Calu3 (cell line): Measurements from ENCODE around the gene SMG7. TPM values are rescaled to one million over a fixed set of nuclear protein-coding genes. Genes with fewer than 3 reads are reported as not detected.

Experiments
- BruUV-seq: library from RNA; stranded (reverse); fragments of 400-500 nt; replicated peaks from 2 replicates; lab custom pipeline; 2021; lab: Mats Ljungman, UMichigan
- CTCF ChIA-PET: fragments of 300-600 bp; sonication (Branson Sonifier 250); formaldehyde crosslinking; loops from one replicate; lab custom pipeline; 2022; ENCODE audit warnings: antibody characterized with exemption; lab: Charles Lee
- DNase-seq: peaks from one replicate; pipeline ENCODE4 v3.0.0; 2022
- H3K27ac Mint-ChIP-seq: one replicate; pipeline ENCODE4 v1.8.0; 2022; ENCODE audit warnings: mixed read lengths; ENCODE audit not compliant: unreplicated experiment
- H3K27me3 Mint-ChIP-seq: one replicate; pipeline ENCODE4 v1.8.0; 2022; ENCODE audit warnings: mixed read lengths; ENCODE audit not compliant: unreplicated experiment
- H3K36me3 Mint-ChIP-seq: one replicate; pipeline ENCODE4 v1.8.0; 2022; ENCODE audit warnings: mild to moderate bottlenecking, moderate library complexity, mixed read lengths; ENCODE audit not compliant: insufficient read depth, unreplicated experiment
- H3K4me1 Mint-ChIP-seq: one replicate; pipeline ENCODE4 v1.8.0; 2022; ENCODE audit warnings: mild to moderate bottlenecking, low read depth, mixed read lengths; ENCODE audit not compliant: unreplicated experiment
- H3K4me3 Mint-ChIP-seq: one replicate; pipeline ENCODE4 v1.8.0; 2022; ENCODE audit warnings: mild to moderate bottlenecking, low read depth, moderate library complexity, mixed read lengths; ENCODE audit not compliant: unreplicated experiment
- H3K9me3 Mint-ChIP-seq: one replicate; pipeline ENCODE4 v1.8.0; 2022; ENCODE audit warnings: low read depth, mixed read lengths; ENCODE audit not compliant: unreplicated experiment
- CTCF ChIP-seq: fragments of 200-600 bp; IDR thresholded peaks from one replicate; pipeline ENCODE4 v1.8.0; 2022; ENCODE audit warnings: antibody characterized with exemption; ENCODE audit not compliant: unreplicated experiment
- intact Hi-C: fragments of 100-400 bp; cut with micrococcal nuclease; formaldehyde crosslinking; loops from one replicate; pipeline ENCODE4 v1.10.0; 2022; ENCODE audit not compliant: unreplicated experiment
- total RNA-seq: library from RNA; stranded (reverse); gene quantifications from 2 replicates; pipeline ENCODE4 v1.2.3, GENCODE V29; 2022

SMG7 gene
- total RNA-seq, 1 experiment from 2014 or later, result 96.3 TPM

DNA sequence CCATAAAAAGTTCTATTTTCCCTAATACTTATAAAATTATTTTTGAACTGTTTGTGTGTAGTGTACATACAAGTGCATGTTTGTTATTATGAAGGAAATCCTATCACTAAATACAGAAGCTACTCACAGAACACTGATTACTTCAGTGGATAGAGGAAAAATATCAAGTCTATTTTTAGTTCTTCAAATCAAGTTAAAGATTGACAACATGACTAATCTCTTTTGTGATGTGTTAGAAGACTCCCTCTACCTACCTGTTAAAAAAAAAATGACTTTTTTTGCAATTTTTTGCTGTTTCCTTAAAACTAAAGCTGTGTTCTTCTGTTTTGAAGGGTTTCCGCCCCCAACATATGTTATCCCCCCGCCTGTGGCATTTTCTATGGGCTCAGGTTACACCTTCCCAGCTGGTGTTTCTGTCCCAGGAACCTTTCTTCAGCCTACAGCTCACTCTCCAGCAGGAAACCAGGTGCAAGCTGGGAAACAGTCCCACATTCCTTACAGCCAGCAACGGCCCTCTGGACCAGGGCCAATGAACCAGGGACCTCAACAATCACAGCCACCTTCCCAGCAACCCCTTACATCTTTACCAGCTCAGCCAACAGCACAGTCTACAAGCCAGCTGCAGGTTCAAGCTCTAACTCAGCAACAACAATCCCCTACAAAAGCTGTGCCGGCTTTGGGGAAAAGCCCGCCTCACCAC lies 72.4 kb downstream of the SMG7 start:
- peak; percentile 70 for DNase-seq
- intact Hi-C loops, result loop anchor here (2.0 kb wide), 1 partner anchor 264 kb away; no protein-coding TSS in a partner anchor
- peak overlapping the region; percentile 70 for H3K27ac Mint-ChIP-seq

DNA sequence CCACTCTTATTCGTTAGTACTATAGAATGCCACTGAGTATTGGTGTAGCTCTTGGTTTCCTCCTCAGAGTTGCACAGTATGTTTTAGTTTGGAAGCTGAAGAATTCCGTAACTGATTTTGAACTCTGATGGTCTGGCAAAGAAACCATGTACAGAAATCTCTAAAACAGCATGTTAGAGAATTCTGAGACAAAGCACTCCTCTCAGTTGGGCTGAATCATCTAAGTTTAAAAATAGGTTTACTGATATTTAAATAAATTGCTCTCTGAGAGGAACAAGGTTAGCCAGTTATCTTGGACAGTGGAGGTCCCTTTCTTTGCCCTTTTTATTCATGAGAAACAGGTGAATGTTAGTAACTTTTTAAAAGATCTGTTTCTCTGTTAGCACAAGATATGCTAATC lies 74.1 kb downstream of the SMG7 start:
- H3K4me3 Mint-ChIP-seq, result no peak overlapping the region
- DNase-seq, result no peak
- H3K9me3 Mint-ChIP-seq, result no peaks in the 10 kb centered on the region
- BruUV-seq, result no TSS peak
- H3K27me3 Mint-ChIP-seq, result no peaks in the 10 kb centered on the region
- no peak for TF ChIP-seq CTCF
- CTCF ChIA-PET, result no interaction called here
- intact Hi-C loops, result no loop called here
- H3K4me1 Mint-ChIP-seq, result peaks cover 24% of the 10 kb centered on the region
- H3K27ac Mint-ChIP-seq, result no peak overlapping the region
- H3K36me3 Mint-ChIP-seq, result peaks cover 53% of the 10 kb centered on the region

More for the DNA sequence above, 72.4 kb downstream of the SMG7 start:
- no peak for TF ChIP-seq CTCF
- CTCF ChIA-PET, result interaction anchor here (0.6 to 1.2 kb wide), 8 partner anchors 18 to 263 kb away, joined by 3 to 5 read pairs (median 3); partner anchors contain the start of gene SMG7
- Mint-ChIP-seq H3K9me3 (no peaks in the 10 kb centered on the region), H3K27me3 (no peaks in the 10 kb centered on the region), H3K4me3 (peak overlapping the region; percentile 36), H3K36me3 (peaks cover 36% of the 10 kb centered on the region), H3K4me1 (peaks cover 24% of the 10 kb centered on the region)
- BruUV-seq, result no TSS peak

- no peak for DNase-seq
- Mint-ChIP-seq H3K4me1 (peaks cover 23% of the 10 kb centered on the region), H3K36me3 (peaks cover 52% of the 10 kb centered on the region), H3K9me3 (no peaks in the 10 kb centered on the region), H3K4me3 (no peak overlapping the region), H3K27ac (no peak overlapping the region), H3K27me3 (no peaks in the 10 kb centered on the region)
- CTCF ChIA-PET, result no interaction called here
- TF ChIP-seq CTCF, result no peak
- BruUV-seq, result no TSS peak
- intact Hi-C loops, result no loop called here
These were observed 75.8 kb downstream of the SMG7 start for GRCh38 chr1:183548116-183548515.

DNA sequence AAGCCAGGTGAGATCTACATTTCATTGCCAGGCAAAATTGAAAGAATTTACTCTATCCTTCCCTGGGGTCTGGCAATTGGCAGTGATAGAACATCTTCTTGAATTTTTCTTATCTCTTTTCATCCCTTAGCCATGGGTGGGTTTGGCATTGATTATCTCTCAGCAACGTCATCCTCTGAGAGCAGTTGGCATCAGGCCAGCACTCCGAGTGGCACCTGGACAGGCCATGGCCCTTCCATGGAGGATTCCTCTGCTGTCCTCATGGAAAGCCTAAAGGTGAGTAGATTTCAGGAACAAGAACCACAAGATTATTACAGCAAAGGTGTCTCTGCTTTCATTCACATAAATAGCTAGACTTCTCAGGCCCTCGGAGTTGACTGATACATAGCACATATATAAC lies 78.6 kb downstream of the SMG7 start:
- Mint-ChIP-seq H3K4me1 (no peaks in the 10 kb centered on the region), H3K9me3 (no peaks in the 10 kb centered on the region), H3K36me3 (peaks cover 44% of the 10 kb centered on the region), H3K27me3 (no peaks in the 10 kb centered on the region), H3K27ac (no peak overlapping the region), H3K4me3 (no peak overlapping the region)
- no peak for TF ChIP-seq CTCF
- CTCF ChIA-PET, result no interaction called here
- no peak for DNase-seq
- intact Hi-C loops, result no loop called here
- no TSS peak for BruUV-seq
